ENCODE measurements around the gene NDRG3. TPM values are rescaled to one million over a fixed set of nuclear protein-coding genes. Genes with fewer than 3 reads are reported as not detected.
"Not testable (repeated sequence)": the region's sequence is repeated elsewhere in the genome, so short reads cannot be mapped to it uniquely, and the experiment has no call there.

NDRG3 gene
- total RNA-seq, 1 experiment from 2014 or later, result 16.7 TPM

- no peak for DNase-seq (ENCODE audit: extremely low read depth, low read depth)
These were observed 98.4 kb downstream of the NDRG3 start for GRCh38 chr20:36647196-36648121.

GRCh38 chr20:36646678-36647077 is 99.2 kb downstream of the NDRG3 start:
- no peak for DNase-seq (ENCODE audit: extremely low read depth, low read depth)

GRCh38 chr20:36645998-36646397 is 99.9 kb downstream of the NDRG3 start, which contains the start of gene SLA2:
SLA2 (minus strand) TSS chr20:36646196; CDS start chr20:36641335, 4,861 bp downstream.
- no peak for DNase-seq (ENCODE audit: extremely low read depth, low read depth)

- no peak for DNase-seq (ENCODE audit: extremely low read depth, low read depth)
These were observed 100.5 kb downstream of the NDRG3 start for GRCh38 chr20:36645353-36645752.

- DNase-seq (ENCODE audit: extremely low read depth, low read depth), result no peak
These were observed 101.2 kb downstream of the NDRG3 start for GRCh38 chr20:36644706-36645095.

GRCh38 chr20:36644032-36644705 is 101.7 kb downstream of the NDRG3 start:
- no peak for DNase-seq (ENCODE audit: extremely low read depth, low read depth)

- DNase-seq (ENCODE audit: extremely low read depth, low read depth), result no peak
These were observed 103.8 kb downstream of the NDRG3 start for GRCh38 chr20:36642136-36642535.

GRCh38 chr20:36641506-36641843 is 104.4 kb downstream of the NDRG3 start:
- DNase-seq (ENCODE audit: extremely low read depth, low read depth), result no peak

- DNase-seq (ENCODE audit: extremely low read depth, low read depth), result not testable (repeated sequence)
These were observed 107.0 kb downstream of the NDRG3 start for GRCh38 chr20:36638876-36639400.

- DNase-seq (ENCODE audit: extremely low read depth, low read depth), result no peak
These were observed 111.5 kb downstream of the NDRG3 start for GRCh38 chr20:36634342-36634741.

GRCh38 chr20:36633285-36633772 is 112.6 kb downstream of the NDRG3 start:
- no peak for DNase-seq (ENCODE audit: extremely low read depth, low read depth)

- DNase-seq (ENCODE audit: extremely low read depth, low read depth), result no peak
These were observed 113.2 kb downstream of the NDRG3 start for GRCh38 chr20:36632487-36633284.

- DNase-seq (ENCODE audit: extremely low read depth, low read depth), result no peak
These were observed 113.8 kb downstream of the NDRG3 start for GRCh38 chr20:36632147-36632486.

- DNase-seq (ENCODE audit: extremely low read depth, low read depth), result no peak
These were observed 114.2 kb downstream of the NDRG3 start for GRCh38 chr20:36631646-36632045.

GRCh38 chr20:36629719-36630681 is 115.9 kb downstream of the NDRG3 start:
- DNase-seq (ENCODE audit: extremely low read depth, low read depth), result no peak

- DNase-seq (ENCODE audit: extremely low read depth, low read depth), result no peak
These were observed 117.8 kb downstream of the NDRG3 start for GRCh38 chr20:36628076-36628475.

GRCh38 chr20:36624944-36625324 is 121.0 kb downstream of the NDRG3 start:
- no peak for DNase-seq (ENCODE audit: extremely low read depth, low read depth)

GRCh38 chr20:36624068-36624943 is 121.6 kb downstream of the NDRG3 start:
- no peak for DNase-seq (ENCODE audit: extremely low read depth, low read depth)

- no peak for DNase-seq (ENCODE audit: extremely low read depth, low read depth)
These were observed 122.4 kb downstream of the NDRG3 start for GRCh38 chr20:36623444-36623843.

All from NCI-H460 (cell line).